AG10803 (cell line): ENCODE results near the gene PDIA2.

Experiments used
- DNase-seq: peaks from one replicate; pipeline ENCODE4 v3.0.0; 2010; ENCODE audit warnings: low read depth
- H3K4me3 ChIP-seq: 2 replicates; pipeline ENCODE4 v1.5.1; 2011; ENCODE audit warnings: mild to moderate bottlenecking, low read length, control low read depth
- TF ChIP-seq, protein P1 (sequence below): conservative IDR thresholded peaks from 2 replicates; pipeline ENCODE4 v1.5.1; 2011; ENCODE audit warnings: mild to moderate bottlenecking, low read length, control low read depth, inconsistent platforms

The PDIA2 gene

DNA sequence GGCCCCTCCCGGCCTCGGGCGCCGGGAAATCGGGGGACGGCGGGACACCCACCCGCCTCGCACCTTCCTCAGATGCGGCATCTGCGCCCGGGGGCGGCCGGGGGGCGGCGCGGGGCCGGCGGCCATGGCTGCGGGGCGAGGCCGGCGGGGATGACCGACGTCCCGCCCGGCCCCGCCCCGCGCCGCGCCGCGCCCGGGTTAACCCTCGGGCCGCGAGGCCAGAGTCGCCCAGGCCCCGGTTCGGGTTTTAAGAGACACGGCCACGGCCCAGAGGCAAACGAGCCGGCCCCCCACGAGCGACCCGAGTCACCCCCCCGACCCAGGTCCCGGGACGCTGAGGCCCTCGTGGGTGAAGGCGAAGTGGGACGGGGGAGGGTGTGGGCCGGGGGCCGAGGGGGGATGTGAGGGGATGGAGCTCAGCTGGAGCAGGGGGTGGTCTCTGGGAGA, 7.2 kb upstream of the PDIA2 start, which contains the start of gene RGS11:
Gene RGS11 (minus strand): TSS at position 159 of the 447 bp plus-strand sequence. CDS start 33 bp downstream, at position 126.
- no peak for DNase-seq
- H3K4me3 ChIP-seq, result peak within 1 kb of the TSS; percentile 53

DNA sequence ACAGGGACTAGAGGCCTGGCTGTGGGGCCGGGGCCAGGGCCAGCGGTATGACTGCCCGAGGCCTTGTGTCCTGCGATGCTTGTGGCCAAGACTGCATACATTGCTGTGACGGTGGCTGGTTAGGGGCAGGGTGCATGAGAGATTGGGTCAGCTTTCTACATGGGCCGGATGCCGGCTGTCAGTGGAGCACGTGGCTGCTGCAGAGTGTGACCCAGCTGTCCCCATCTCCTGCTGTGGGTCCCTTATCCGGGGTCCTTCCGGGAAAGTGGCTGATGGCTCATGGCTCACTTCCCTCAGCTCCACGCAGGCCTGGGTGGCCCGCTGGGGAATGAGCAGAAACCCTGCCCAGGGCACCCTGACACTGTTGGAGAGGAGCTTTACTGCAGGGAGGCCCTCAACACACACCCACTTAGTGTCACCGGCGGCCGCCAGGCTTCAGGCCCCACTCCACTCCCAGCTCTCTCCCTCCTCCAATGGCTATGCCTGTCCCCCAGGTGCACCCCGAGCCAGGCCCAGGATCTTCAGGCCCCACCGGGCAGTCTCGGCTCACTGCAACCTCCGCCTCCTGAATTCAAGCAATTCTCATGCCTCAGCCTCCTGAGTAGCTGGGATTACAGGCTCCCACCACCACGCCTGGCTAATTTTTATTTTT, 6.4 kb upstream of the PDIA2 start:
- DNase-seq, result no peak
- TF ChIP-seq, protein P1, sequence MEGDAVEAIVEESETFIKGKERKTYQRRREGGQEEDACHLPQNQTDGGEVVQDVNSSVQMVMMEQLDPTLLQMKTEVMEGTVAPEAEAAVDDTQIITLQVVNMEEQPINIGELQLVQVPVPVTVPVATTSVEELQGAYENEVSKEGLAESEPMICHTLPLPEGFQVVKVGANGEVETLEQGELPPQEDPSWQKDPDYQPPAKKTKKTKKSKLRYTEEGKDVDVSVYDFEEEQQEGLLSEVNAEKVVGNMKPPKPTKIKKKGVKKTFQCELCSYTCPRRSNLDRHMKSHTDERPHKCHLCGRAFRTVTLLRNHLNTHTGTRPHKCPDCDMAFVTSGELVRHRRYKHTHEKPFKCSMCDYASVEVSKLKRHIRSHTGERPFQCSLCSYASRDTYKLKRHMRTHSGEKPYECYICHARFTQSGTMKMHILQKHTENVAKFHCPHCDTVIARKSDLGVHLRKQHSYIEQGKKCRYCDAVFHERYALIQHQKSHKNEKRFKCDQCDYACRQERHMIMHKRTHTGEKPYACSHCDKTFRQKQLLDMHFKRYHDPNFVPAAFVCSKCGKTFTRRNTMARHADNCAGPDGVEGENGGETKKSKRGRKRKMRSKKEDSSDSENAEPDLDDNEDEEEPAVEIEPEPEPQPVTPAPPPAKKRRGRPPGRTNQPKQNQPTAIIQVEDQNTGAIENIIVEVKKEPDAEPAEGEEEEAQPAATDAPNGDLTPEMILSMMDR, result no peak
- no peak overlapping the region for H3K4me3 ChIP-seq

More for the DNA sequence above, 7.2 kb upstream of the PDIA2 start, which contains the start of gene RGS11:
- TF ChIP-seq, protein P1, result no peak

DNA sequence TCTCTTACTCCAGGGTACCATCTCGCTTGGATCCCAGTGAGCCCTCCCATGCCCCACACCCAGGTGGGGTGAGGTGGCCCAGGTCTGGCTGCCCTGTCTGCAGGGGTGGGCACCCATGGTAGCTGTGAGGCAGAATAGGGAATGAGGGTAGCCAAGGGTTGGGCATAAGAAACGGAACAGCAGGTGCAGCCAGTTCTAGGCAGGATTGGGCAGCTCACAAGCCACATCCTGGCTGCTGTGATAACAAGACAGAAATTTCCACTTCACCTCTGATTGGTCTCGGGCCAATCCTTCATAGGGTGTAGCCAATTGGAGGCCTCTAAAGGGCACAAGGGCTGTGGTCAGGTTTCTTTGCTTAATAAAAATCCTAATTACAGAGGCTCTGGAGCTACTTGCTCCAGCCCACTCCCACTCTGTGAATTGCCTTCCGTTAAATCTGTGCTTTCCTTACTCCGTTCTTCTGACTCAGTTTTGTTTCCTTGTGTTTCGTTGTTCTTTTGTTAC, 4.0 kb upstream of the PDIA2 start:
- H3K4me3 ChIP-seq, result no peak overlapping the region
- TF ChIP-seq, protein P1, result no peak
- no peak for DNase-seq

DNA sequence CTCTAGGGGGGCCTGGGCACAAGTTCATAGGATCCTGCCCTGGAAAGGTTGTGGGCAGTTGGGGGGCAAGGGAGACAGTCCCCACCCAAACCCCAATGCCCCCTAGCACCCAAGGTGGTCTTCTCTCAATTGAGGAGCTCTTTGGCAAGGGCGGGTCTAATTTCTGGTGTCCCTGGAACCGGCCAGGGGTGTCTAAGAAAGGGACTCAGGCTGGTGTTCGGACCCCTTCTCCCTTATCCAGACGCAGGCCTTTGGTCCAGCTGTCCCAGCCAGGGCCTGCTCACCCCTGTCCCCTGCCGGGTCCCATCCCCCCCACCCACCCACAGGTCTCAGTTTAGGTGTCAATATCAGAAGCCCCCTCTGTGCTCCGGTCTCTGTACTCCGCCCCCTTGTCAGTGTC, 3.4 kb upstream of the PDIA2 start:
- no peak for DNase-seq
- TF ChIP-seq, protein P1, result no peak
- H3K4me3 ChIP-seq, result no peak overlapping the region

GRCh38 chr16:280005-280460, 2.9 kb upstream of the PDIA2 start:
- TF ChIP-seq, protein P1, result no peak
- no peak for DNase-seq
- no peak overlapping the region for H3K4me3 ChIP-seq

DNA sequence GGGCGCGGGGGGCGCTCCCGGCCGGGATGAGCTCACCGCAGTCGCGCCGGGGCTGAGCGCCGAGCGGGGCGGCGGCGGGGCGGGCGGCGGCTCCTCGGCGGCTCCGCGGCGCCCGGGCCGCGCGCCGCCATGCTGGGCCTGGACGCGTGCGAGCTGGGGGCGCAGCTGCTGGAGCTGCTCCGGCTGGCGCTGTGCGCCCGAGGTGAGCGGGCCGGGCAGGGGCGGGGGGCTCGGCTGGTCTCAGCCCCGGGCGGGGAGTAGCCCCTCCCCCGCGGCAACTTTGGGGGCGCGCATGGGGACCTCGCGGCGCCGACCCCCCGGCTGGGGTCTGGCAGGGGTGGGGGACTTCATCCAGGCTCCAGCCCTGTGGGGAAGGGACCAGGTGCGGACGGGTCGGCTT, 2.4 kb upstream of the PDIA2 start, which contains the start of gene ARHGDIG:
Gene ARHGDIG (plus strand): TSS at position 40 of the 400 bp plus-strand sequence. CDS start 90 bp downstream, at position 130.
- no peak for DNase-seq
- TF ChIP-seq, protein P1, result no peak
- no peak within 1 kb of the TSS for H3K4me3 ChIP-seq
